Stomach (tissue), 9 donors: ENCODE measurements around the gene KCTD3. TPM values are rescaled to one million over a fixed set of nuclear protein-coding genes. Genes with fewer than 3 reads are reported as not detected.

Experiments used
- DNase-seq, 2 donors: peaks; one replicate each; pipeline versions ENCODE4 v3.0.0 to v3.0.0-alpha.2; 2013 to 2019
- H3K27ac ChIP-seq, 5 donors: fragments of 200-600 bp in 4 of 5; sonication (generic) in 4 of 5; one replicate each; pipeline ENCODE4 v1.5.1; 2013 to 2019; ENCODE audit warnings: mild to moderate bottlenecking in 1 of 5, moderate library complexity in 1 of 5
- H3K27me3 ChIP-seq, 3 donors: fragments of 200-600 bp; sonication (generic); one replicate each; pipeline ENCODE4 v1.5.1; 2017 to 2019; ENCODE audit warnings: mixed run types in 1 of 3
- H3K36me3 ChIP-seq, 4 donors: fragments of 200-600 bp; sonication (generic); 1 replicate in 3 of 4; 2 replicates in 1 of 4; pipeline ENCODE4 v1.5.1; 2016 to 2019
- H3K4me1 ChIP-seq, 4 donors: fragments of 200-600 bp; sonication (generic); one replicate each; pipeline ENCODE4 v1.5.1; 2016 to 2019
- H3K4me3 ChIP-seq, 4 donors: fragments of 200-600 bp; sonication (generic) in 3 of 4; one replicate each; pipeline ENCODE4 v1.5.1; 2016 to 2019; ENCODE audit warnings: mild to moderate bottlenecking in 1 of 4
- H3K9me3 ChIP-seq, 4 donors: fragments of 200-600 bp; sonication (generic); one replicate each; pipeline ENCODE4 v1.5.1; 2016 to 2019
- EP300 ChIP-seq: sonication (generic); formaldehyde crosslinking; IDR thresholded peaks from one replicate; pipeline ENCODE4 v1.6.1; 2017; ENCODE audit warnings: antibody characterized with exemption
- POLR2A ChIP-seq, 4 donors: fragments of 450-650 bp; IDR thresholded peaks; one replicate each; pipeline ENCODE4 v1.6.1; 2016; ENCODE audit warnings: antibody characterized with exemption in 4 of 4, control low read depth in 2 of 4, mild to moderate bottlenecking in 1 of 4, moderate library complexity in 1 of 4
- POLR2AphosphoS5 ChIP-seq, 3 donors: sonication (generic); formaldehyde crosslinking; IDR thresholded peaks; one replicate each; pipeline ENCODE4 v1.6.1; 2016; ENCODE audit warnings: antibody characterized with exemption in 3 of 3
- WGBS, 5 donors: extraction: QIAGEN DNeasy Blood & Tissue Kit in 3 of 5; methylation state at CpG; one replicate each; pipeline versions ENCODE4 v1.1.5 to v1.1.7; 2013 to 2018; 5-methylcytosine and 5-hydroxymethylcytosine counted together
- intact Hi-C: fragments of 100-400 bp; cut with DNase I; formaldehyde crosslinking; loops from one replicate; pipeline ENCODE4 v1.15.1; 2023; ENCODE audit warnings: low total_unique reads
- polyA plus RNA-seq, 3 donors: library from polyadenylated mRNA; stranded (reverse); fragments of 200-250 nt; gene quantifications; one replicate each; pipeline ENCODE4 v1.2.3, GENCODE V29; 2013
- total RNA-seq, 5 donors: library from RNA; depleted of rRNA; stranded (reverse); fragments of >200 nt; gene quantifications; one replicate each; pipeline versions ENCODE4 v1.1.0 to v1.2.3, GENCODE V29; 2014 to 2016
- TF ChIP-seq, protein P1 (sequence below), 7 experiments: fragments of 450-650 bp in 4 of 7; fragments of 200-600 bp in 3 of 7; sonication (generic) in 3 of 7; IDR thresholded peaks; one replicate each; pipeline ENCODE4 v1.5.1; 2016 to 2019; ENCODE audit warnings: antibody characterized with exemption in 7 of 7, control low read depth in 2 of 7, mild to moderate bottlenecking in 1 of 7
- donor health status: healthy with polysubstance abuse.
- donor health status: Bipolar disorder and iron deficiency.
- donor health status: healthy.

Gene KCTD3
- total and polyA plus RNA-seq, 8 donors = 19.4 to 156 (median 33.4) TPM

- no peaks in the 10 kb centered on the region for H3K36me3 ChIP-seq
These were observed 73.5 kb downstream of the KCTD3 start for GRCh38 chr1:215640429-215641148.

DNA sequence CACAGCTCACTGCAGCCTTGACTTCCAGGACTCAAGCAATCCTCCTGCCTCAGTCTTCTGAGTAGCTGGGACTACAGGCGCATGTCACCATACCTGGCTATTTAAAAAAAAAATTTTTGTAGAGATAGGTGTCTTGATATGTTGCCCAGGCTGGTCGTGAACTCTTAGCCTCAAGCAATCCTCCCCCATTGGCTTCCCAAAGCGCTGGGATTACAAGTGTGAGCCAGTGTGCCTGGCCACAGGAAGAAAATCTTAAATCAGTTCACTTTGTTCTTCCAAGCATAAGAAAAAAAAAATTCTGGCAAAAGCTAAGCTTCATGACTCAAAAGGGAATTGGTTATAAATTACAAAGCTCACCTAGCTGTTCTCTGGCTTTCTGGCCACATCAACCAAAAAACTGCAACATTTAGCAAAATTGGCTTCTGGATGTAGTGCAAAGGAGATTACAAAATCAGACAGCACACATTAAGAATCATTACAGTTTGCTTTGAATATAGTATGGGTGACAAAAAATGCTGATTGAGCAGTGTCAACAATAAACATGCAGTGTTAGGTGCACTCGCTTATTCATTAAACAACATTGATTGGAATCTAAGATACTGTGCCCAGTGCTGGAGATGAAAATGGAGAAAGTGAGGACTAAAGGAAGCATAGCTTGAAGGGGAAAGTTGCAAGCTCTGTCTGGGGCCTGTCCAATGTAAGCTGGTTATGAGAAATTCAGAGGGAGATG is 76.7 kb downstream of the KCTD3 start:
- DNase-seq = no peak
- 90 to 93% (median 91%) methylated on average over 4 of the region's 4 CpGs for WGBS, 5 donors
- TF ChIP-seq, protein P1, sequence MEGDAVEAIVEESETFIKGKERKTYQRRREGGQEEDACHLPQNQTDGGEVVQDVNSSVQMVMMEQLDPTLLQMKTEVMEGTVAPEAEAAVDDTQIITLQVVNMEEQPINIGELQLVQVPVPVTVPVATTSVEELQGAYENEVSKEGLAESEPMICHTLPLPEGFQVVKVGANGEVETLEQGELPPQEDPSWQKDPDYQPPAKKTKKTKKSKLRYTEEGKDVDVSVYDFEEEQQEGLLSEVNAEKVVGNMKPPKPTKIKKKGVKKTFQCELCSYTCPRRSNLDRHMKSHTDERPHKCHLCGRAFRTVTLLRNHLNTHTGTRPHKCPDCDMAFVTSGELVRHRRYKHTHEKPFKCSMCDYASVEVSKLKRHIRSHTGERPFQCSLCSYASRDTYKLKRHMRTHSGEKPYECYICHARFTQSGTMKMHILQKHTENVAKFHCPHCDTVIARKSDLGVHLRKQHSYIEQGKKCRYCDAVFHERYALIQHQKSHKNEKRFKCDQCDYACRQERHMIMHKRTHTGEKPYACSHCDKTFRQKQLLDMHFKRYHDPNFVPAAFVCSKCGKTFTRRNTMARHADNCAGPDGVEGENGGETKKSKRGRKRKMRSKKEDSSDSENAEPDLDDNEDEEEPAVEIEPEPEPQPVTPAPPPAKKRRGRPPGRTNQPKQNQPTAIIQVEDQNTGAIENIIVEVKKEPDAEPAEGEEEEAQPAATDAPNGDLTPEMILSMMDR (IDR thresholded peaks at IDR 0.05) = no peak
- TF ChIP-seq POLR2A (IDR thresholded peaks at IDR 0.05) = no peak
- TF ChIP-seq POLR2AphosphoS5 (IDR thresholded peaks at IDR 0.05) = no peak
- TF ChIP-seq EP300 = no peak
- Histone ChIP-seq H3K4me3 (no peak overlapping the region), H3K27ac (no peak overlapping the region), H3K27me3 (no peaks in the 10 kb centered on the region), H3K36me3 (no peaks in the 10 kb centered on the region), H3K4me1 (no peaks in the 10 kb centered on the region), H3K9me3 (no peaks in the 10 kb centered on the region)
- intact Hi-C loops = no loop called here

More at GRCh38 chr1:215640429-215641148, 73.5 kb downstream of the KCTD3 start:
- Histone ChIP-seq H3K4me1 (peaks cover 9 to 19% (median 14%) of the 10 kb centered on the region in 4 donors), H3K27me3 (no peaks in the 10 kb centered on the region), H3K4me3 (no peak overlapping the region), H3K27ac (no peak overlapping the region), H3K9me3 (no peaks in the 10 kb centered on the region)
- DNase-seq = no peak
- intact Hi-C loops = no loop called here
- 92 to 95% (median 94%) methylated on average over 18 of the region's 18 CpGs for WGBS, 5 donors
- TF ChIP-seq EP300 = no peak
- TF ChIP-seq, protein P1 (IDR thresholded peaks at IDR 0.05) = no peak
- TF ChIP-seq POLR2AphosphoS5 (IDR thresholded peaks at IDR 0.05) = no peak
- no peak for TF ChIP-seq POLR2A (IDR thresholded peaks at IDR 0.05)

GRCh38 chr1:215645182-215645581 is 78.1 kb downstream of the KCTD3 start:
- 88 to 96% (median 91%) methylated on average over 4 of the region's 4 CpGs for WGBS, 5 donors

GRCh38 chr1:215645861-215646260 is 78.8 kb downstream of the KCTD3 start:
- DNase-seq = no peak
- Histone ChIP-seq H3K4me1 (no peaks in the 10 kb centered on the region), H3K36me3 (no peaks in the 10 kb centered on the region), H3K27ac (no peak overlapping the region), H3K4me3 (no peak overlapping the region), H3K27me3 (no peaks in the 10 kb centered on the region), H3K9me3 (no peaks in the 10 kb centered on the region)
- TF ChIP-seq, protein P1 (IDR thresholded peaks at IDR 0.05) = no peak
- TF ChIP-seq EP300 (no peak), POLR2A (IDR thresholded peaks at IDR 0.05) (no peak), POLR2AphosphoS5 (IDR thresholded peaks at IDR 0.05) (no peak)
- intact Hi-C loops = no loop called here
- 95 to 98% (median 96%) methylated on average over 2 of the region's 2 CpGs for WGBS, 5 donors

More at GRCh38 chr1:215645182-215645581, 78.1 kb downstream of the KCTD3 start:
- Histone ChIP-seq H3K27me3 (no peaks in the 10 kb centered on the region), H3K27ac (no peak overlapping the region), H3K9me3 (no peaks in the 10 kb centered on the region), H3K4me1 (no peaks in the 10 kb centered on the region), H3K36me3 (no peaks in the 10 kb centered on the region), H3K4me3 (no peak overlapping the region)
- intact Hi-C loops = no loop called here
- no peak for DNase-seq
- TF ChIP-seq EP300 (no peak), POLR2AphosphoS5 (IDR thresholded peaks at IDR 0.05) (no peak), POLR2A (IDR thresholded peaks at IDR 0.05) (no peak)
- TF ChIP-seq, protein P1 (IDR thresholded peaks at IDR 0.05) = no peak
